Measurements from ENCODE around the gene ADM2.
A peak's percentile ranks its signal among the peaks of the same experiment; 100 is the strongest.

ADM2 gene

GRCh38 chr22:50440544-50441249, 40.6 kb upstream of the ADM2 start:
- H3K4me3 ChIP-seq (ENCODE audit: control insufficient read depth, low read depth, low read length), result no peak overlapping the region
- TF ChIP-seq CTCF (IDR thresholded peaks at IDR 0.05; ENCODE audit: control insufficient read depth, insufficient read depth, low read depth, low read length, missing control alignments), result no peak
- no peak for DNase-seq (ENCODE audit: low read depth)

GRCh38 chr22:50441428-50441993, 39.8 kb upstream of the ADM2 start:
- no peak for TF ChIP-seq CTCF (IDR thresholded peaks at IDR 0.05; ENCODE audit: control insufficient read depth, insufficient read depth, low read depth, low read length, missing control alignments)
- no peak overlapping the region for H3K4me3 ChIP-seq (ENCODE audit: control insufficient read depth, low read depth, low read length)
- DNase-seq (ENCODE audit: low read depth), result no peak

GRCh38 chr22:50443197-50443596, 38.1 kb upstream of the ADM2 start:
- TF ChIP-seq CTCF (IDR thresholded peaks at IDR 0.05; ENCODE audit: control insufficient read depth, insufficient read depth, low read depth, low read length, missing control alignments), result no peak

GRCh38 chr22:50443801-50444625, 37.3 kb upstream of the ADM2 start:
- no peak for TF ChIP-seq CTCF (IDR thresholded peaks at IDR 0.05; ENCODE audit: control insufficient read depth, insufficient read depth, low read depth, low read length, missing control alignments)
- DNase-seq (ENCODE audit: low read depth), result no peak
- no peak overlapping the region for H3K4me3 ChIP-seq (ENCODE audit: control insufficient read depth, low read depth, low read length)

More at GRCh38 chr22:50443197-50443596, 38.1 kb upstream of the ADM2 start:
- no peak for DNase-seq (ENCODE audit: low read depth)
- H3K4me3 ChIP-seq (ENCODE audit: control insufficient read depth, low read depth, low read length), result no peak overlapping the region

- TF ChIP-seq CTCF (IDR thresholded peaks at IDR 0.05; ENCODE audit: control insufficient read depth, insufficient read depth, low read depth, low read length, missing control alignments), result no peak
- H3K4me3 ChIP-seq (ENCODE audit: control insufficient read depth, low read depth, low read length), result no peak overlapping the region
- DNase-seq (ENCODE audit: low read depth), result peak; percentile 20
Measured at GRCh38 chr22:50444663-50445062, 36.7 kb upstream of the ADM2 start.

GRCh38 chr22:50445071-50445879, 36.1 kb upstream of the ADM2 start:
- H3K4me3 ChIP-seq (ENCODE audit: control insufficient read depth, low read depth, low read length), result no peak overlapping the region
- no peak for DNase-seq (ENCODE audit: low read depth)
- no peak for TF ChIP-seq CTCF (IDR thresholded peaks at IDR 0.05; ENCODE audit: control insufficient read depth, insufficient read depth, low read depth, low read length, missing control alignments)
